ENCODE results near the gene GGT1.

DNA sequence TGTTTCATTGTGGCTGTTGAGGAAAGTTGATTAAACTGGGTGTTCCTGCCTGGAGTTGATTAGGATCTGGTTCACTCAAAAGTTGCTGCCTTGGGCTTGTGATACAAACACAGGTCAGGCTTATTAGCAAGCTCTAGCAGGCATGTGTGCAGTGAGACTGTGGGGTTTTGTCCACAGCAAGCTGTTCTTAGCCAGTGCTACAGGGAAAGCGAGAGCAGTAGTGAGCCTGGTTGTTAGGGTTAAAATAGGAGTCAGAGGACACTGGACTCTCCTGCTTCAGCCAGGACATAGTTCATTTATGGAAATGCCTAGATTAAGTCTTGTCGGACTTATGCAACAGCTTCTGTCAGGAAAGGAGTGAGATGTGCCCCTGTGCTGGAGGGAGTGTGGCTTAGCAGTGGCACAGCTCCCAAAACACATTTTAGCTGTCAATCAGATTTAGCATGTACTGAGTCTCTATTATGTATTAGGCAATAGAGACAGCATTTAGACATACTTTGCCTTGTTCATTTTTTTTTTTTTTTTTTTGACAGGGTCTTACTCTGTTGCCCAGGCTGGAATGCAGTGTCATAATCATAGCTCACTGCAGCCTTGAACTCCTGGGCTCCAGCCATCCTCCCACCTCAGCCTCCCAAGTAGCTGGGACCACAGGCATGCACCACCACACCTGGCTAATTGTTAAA is 38.5 kb upstream of the GGT1 start:
- TF ChIP-seq EZH2 (IDR thresholded peaks at IDR 0.05; ENCODE audit: low read depth, unreplicated experiment) (no peak), POLR2AphosphoS5 (IDR thresholded peaks at IDR 0.05; ENCODE audit: low read depth) (no peak), EZH2phosphoT487 (IDR thresholded peaks at IDR 0.05; ENCODE audit: unreplicated experiment) (no peak), CREB1 (CRISPR knock-in tag; IDR thresholded peaks at IDR 0.05; ENCODE audit: low read depth) (no peak), JUNB (IDR thresholded peaks at IDR 0.05; ENCODE audit: unreplicated experiment) (no peak), ZNF114 (CRISPR knock-in tag; IDR thresholded peaks at IDR 0.05) (no peak), ZNF331 (CRISPR knock-in tag; IDR thresholded peaks at IDR 0.05; ENCODE audit: low read depth) (no peak), NANOG (IDR thresholded peaks at IDR 0.05; ENCODE audit: borderline replicate concordance) (no peak)
- TF ChIP-seq, protein P1, sequence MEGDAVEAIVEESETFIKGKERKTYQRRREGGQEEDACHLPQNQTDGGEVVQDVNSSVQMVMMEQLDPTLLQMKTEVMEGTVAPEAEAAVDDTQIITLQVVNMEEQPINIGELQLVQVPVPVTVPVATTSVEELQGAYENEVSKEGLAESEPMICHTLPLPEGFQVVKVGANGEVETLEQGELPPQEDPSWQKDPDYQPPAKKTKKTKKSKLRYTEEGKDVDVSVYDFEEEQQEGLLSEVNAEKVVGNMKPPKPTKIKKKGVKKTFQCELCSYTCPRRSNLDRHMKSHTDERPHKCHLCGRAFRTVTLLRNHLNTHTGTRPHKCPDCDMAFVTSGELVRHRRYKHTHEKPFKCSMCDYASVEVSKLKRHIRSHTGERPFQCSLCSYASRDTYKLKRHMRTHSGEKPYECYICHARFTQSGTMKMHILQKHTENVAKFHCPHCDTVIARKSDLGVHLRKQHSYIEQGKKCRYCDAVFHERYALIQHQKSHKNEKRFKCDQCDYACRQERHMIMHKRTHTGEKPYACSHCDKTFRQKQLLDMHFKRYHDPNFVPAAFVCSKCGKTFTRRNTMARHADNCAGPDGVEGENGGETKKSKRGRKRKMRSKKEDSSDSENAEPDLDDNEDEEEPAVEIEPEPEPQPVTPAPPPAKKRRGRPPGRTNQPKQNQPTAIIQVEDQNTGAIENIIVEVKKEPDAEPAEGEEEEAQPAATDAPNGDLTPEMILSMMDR (conservative IDR thresholded peaks at IDR 0.05; ENCODE audit: low read depth in 2 of 2), result no peak
- TF ChIP-seq, protein P2, sequence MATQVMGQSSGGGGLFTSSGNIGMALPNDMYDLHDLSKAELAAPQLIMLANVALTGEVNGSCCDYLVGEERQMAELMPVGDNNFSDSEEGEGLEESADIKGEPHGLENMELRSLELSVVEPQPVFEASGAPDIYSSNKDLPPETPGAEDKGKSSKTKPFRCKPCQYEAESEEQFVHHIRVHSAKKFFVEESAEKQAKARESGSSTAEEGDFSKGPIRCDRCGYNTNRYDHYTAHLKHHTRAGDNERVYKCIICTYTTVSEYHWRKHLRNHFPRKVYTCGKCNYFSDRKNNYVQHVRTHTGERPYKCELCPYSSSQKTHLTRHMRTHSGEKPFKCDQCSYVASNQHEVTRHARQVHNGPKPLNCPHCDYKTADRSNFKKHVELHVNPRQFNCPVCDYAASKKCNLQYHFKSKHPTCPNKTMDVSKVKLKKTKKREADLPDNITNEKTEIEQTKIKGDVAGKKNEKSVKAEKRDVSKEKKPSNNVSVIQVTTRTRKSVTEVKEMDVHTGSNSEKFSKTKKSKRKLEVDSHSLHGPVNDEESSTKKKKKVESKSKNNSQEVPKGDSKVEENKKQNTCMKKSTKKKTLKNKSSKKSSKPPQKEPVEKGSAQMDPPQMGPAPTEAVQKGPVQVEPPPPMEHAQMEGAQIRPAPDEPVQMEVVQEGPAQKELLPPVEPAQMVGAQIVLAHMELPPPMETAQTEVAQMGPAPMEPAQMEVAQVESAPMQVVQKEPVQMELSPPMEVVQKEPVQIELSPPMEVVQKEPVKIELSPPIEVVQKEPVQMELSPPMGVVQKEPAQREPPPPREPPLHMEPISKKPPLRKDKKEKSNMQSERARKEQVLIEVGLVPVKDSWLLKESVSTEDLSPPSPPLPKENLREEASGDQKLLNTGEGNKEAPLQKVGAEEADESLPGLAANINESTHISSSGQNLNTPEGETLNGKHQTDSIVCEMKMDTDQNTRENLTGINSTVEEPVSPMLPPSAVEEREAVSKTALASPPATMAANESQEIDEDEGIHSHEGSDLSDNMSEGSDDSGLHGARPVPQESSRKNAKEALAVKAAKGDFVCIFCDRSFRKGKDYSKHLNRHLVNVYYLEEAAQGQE (IDR thresholded peaks at IDR 0.05; ENCODE audit: unreplicated experiment), result no peak
- TF ChIP-seq, protein P3, sequence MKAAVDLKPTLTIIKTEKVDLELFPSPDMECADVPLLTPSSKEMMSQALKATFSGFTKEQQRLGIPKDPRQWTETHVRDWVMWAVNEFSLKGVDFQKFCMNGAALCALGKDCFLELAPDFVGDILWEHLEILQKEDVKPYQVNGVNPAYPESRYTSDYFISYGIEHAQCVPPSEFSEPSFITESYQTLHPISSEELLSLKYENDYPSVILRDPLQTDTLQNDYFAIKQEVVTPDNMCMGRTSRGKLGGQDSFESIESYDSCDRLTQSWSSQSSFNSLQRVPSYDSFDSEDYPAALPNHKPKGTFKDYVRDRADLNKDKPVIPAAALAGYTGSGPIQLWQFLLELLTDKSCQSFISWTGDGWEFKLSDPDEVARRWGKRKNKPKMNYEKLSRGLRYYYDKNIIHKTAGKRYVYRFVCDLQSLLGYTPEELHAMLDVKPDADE (IDR thresholded peaks at IDR 0.05), result no peak
- TF ChIP-seq, protein P4, sequence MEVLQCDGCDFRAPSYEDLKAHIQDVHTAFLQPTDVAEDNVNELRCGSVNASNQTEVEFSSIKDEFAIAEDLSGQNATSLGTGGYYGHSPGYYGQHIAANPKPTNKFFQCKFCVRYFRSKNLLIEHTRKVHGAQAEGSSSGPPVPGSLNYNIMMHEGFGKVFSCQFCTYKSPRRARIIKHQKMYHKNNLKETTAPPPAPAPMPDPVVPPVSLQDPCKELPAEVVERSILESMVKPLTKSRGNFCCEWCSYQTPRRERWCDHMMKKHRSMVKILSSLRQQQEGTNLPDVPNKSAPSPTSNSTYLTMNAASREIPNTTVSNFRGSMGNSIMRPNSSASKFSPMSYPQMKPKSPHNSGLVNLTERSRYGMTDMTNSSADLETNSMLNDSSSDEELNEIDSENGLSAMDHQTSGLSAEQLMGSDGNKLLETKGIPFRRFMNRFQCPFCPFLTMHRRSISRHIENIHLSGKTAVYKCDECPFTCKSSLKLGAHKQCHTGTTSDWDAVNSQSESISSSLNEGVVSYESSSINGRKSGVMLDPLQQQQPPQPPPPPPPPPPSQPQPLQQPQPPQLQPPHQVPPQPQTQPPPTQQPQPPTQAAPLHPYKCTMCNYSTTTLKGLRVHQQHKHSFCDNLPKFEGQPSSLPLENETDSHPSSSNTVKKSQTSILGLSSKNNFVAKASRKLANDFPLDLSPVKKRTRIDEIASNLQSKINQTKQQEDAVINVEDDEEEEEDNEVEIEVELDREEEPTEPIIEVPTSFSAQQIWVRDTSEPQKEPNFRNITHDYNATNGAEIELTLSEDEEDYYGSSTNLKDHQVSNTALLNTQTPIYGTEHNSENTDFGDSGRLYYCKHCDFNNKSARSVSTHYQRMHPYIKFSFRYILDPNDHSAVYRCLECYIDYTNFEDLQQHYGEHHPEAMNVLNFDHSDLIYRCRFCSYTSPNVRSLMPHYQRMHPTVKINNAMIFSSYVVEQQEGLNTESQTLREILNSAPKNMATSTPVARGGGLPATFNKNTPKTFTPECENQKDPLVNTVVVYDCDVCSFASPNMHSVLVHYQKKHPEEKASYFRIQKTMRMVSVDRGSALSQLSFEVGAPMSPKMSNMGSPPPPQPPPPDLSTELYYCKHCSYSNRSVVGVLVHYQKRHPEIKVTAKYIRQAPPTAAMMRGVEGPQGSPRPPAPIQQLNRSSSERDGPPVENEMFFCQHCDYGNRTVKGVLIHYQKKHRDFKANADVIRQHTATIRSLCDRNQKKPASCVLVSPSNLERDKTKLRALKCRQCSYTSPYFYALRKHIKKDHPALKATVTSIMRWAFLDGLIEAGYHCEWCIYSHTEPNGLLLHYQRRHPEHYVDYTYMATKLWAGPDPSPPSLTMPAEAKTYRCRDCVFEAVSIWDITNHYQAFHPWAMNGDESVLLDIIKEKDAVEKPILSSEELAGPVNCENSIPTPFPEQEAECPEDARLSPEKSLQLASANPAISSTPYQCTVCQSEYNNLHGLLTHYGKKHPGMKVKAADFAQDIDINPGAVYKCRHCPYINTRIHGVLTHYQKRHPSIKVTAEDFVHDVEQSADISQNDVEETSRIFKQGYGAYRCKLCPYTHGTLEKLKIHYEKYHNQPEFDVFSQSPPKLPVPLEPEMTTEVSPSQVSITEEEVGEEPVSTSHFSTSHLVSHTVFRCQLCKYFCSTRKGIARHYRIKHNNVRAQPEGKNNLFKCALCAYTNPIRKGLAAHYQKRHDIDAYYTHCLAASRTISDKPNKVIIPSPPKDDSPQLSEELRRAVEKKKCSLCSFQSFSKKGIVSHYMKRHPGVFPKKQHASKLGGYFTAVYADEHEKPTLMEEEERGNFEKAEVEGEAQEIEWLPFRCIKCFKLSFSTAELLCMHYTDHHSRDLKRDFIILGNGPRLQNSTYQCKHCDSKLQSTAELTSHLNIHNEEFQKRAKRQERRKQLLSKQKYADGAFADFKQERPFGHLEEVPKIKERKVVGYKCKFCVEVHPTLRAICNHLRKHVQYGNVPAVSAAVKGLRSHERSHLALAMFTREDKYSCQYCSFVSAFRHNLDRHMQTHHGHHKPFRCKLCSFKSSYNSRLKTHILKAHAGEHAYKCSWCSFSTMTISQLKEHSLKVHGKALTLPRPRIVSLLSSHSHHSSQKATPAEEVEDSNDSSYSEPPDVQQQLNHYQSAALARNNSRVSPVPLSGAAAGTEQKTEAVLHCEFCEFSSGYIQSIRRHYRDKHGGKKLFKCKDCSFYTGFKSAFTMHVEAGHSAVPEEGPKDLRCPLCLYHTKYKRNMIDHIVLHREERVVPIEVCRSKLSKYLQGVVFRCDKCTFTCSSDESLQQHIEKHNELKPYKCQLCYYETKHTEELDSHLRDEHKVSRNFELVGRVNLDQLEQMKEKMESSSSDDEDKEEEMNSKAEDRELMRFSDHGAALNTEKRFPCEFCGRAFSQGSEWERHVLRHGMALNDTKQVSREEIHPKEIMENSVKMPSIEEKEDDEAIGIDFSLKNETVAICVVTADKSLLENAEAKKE (CRISPR knock-in tag; IDR thresholded peaks at IDR 0.05), result no peak
